ENCODE measurements around the gene KRT35. TPM values are rescaled to one million over a fixed set of nuclear protein-coding genes. Genes with fewer than 3 reads are reported as not detected.

The KRT35 gene
- total RNA-seq, 2 experiments from 2014 or later = not detected

DNA sequence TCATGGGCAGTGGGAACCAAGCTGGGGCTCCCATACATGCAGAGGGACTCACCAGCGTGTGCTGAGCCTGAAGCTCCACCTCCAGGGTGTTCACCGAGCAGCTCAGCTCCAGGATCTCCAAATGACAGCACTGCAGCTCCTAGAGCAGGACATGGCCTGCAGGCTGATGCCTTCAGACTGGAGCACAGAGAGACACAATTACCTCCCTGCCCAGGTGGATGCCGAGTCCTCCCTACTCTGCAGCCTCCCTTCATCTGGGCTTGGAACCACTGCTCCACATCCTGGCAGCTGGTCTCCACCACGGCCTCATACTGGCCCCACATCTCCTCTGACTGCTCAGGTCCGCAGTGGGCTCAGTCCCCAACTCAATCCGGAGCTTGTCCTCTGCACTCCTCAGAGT is 31.9 kb downstream of the KRT35 start:
- CTCF ChIA-PET = no interaction called here
- Histone ChIP-seq H3K27ac (ENCODE audit: low read depth in 1 of 2, low read length in 2 of 2) (no peak overlapping the region), H3K27me3 (ENCODE audit: control insufficient read depth in 1 of 2, insufficient read depth in 2 of 2, low read length in 2 of 2) (peaks cover 0 to under 1% of the 10 kb centered on the region in 2 experiments), H3K4me1 (ENCODE audit: insufficient read depth, low read length) (no peaks in the 10 kb centered on the region), H3K4me3 (ENCODE audit: low read length) (no peak overlapping the region), H3K36me3 (ENCODE audit: insufficient read depth, low read length) (no peaks in the 10 kb centered on the region), H3K9me3 (ENCODE audit: control insufficient read depth in 1 of 2, insufficient read depth in 1 of 2, low read length in 2 of 2) (no peaks in the 10 kb centered on the region)
- no peak for DNase-seq
- POLR2A ChIA-PET = no interaction called here
- no peak overlapping the region for H3K4me3 Mint-ChIP-seq
- H3K4me1 Mint-ChIP-seq (ENCODE audit: low read depth) = no peaks in the 10 kb centered on the region
- no peaks in the 10 kb centered on the region for H3K9me3 Mint-ChIP-seq
- H3K36me3 Mint-ChIP-seq (ENCODE audit: low read depth) = no peaks in the 10 kb centered on the region
- intact Hi-C loops (cut with DNase I, micrococcal nuclease) = no loop called here
- no peak overlapping the region for H3K27ac Mint-ChIP-seq
- ATAC-seq (ENCODE audit: poor library complexity) = no peak
- peaks cover 15% of the 10 kb centered on the region for H3K27me3 Mint-ChIP-seq
- TF ChIP-seq, protein P1, sequence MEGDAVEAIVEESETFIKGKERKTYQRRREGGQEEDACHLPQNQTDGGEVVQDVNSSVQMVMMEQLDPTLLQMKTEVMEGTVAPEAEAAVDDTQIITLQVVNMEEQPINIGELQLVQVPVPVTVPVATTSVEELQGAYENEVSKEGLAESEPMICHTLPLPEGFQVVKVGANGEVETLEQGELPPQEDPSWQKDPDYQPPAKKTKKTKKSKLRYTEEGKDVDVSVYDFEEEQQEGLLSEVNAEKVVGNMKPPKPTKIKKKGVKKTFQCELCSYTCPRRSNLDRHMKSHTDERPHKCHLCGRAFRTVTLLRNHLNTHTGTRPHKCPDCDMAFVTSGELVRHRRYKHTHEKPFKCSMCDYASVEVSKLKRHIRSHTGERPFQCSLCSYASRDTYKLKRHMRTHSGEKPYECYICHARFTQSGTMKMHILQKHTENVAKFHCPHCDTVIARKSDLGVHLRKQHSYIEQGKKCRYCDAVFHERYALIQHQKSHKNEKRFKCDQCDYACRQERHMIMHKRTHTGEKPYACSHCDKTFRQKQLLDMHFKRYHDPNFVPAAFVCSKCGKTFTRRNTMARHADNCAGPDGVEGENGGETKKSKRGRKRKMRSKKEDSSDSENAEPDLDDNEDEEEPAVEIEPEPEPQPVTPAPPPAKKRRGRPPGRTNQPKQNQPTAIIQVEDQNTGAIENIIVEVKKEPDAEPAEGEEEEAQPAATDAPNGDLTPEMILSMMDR (IDR thresholded peaks at IDR 0.05) = no peak

DNA sequence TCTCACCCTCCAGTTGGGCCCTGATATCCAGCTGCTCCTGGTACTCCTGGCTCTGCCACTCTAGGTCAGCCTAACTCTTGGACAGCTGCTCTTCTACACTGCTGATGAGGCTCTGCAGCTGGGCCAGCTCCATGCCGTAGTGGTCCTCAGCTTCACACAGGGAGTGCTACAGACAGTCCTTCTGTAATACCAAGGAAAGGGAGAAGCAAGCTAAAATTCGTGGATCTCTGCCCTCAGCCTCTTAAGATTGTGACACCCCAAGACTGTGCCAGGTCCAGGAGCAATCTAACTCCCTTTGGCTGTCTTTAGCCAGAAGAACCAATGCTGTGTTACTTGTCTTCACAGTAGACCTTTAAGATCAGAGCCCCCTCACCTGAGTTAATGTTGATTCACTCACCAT is 32.4 kb downstream of the KRT35 start:
- Mint-ChIP-seq H3K36me3 (ENCODE audit: low read depth) (no peaks in the 10 kb centered on the region), H3K9me3 (no peaks in the 10 kb centered on the region), H3K4me1 (ENCODE audit: low read depth) (no peaks in the 10 kb centered on the region), H3K27me3 (peaks cover 15% of the 10 kb centered on the region), H3K4me3 (no peak overlapping the region), H3K27ac (no peak overlapping the region)
- H3K27ac ChIP-seq (ENCODE audit: low read depth in 1 of 2, low read length in 2 of 2) = no peak overlapping the region
- ChIA-PET POLR2A (no interaction called here), CTCF (no interaction called here)
- intact Hi-C loops (cut with DNase I, micrococcal nuclease) = no loop called here
- H3K4me1 ChIP-seq (ENCODE audit: insufficient read depth, low read length) = no peaks in the 10 kb centered on the region
- H3K9me3 ChIP-seq (ENCODE audit: control insufficient read depth in 1 of 2, insufficient read depth in 1 of 2, low read length in 2 of 2) = no peaks in the 10 kb centered on the region
- peaks cover 0 to 2% of the 10 kb centered on the region in 2 experiments for H3K27me3 ChIP-seq (ENCODE audit: control insufficient read depth in 1 of 2, insufficient read depth in 2 of 2, low read length in 2 of 2)
- ATAC-seq (ENCODE audit: poor library complexity) (no peak), DNase-seq (no peak)
- TF ChIP-seq, protein P1 (IDR thresholded peaks at IDR 0.05) = no peak
- no peak overlapping the region for H3K4me3 ChIP-seq (ENCODE audit: low read length)
- no peaks in the 10 kb centered on the region for H3K36me3 ChIP-seq (ENCODE audit: insufficient read depth, low read length)

DNA sequence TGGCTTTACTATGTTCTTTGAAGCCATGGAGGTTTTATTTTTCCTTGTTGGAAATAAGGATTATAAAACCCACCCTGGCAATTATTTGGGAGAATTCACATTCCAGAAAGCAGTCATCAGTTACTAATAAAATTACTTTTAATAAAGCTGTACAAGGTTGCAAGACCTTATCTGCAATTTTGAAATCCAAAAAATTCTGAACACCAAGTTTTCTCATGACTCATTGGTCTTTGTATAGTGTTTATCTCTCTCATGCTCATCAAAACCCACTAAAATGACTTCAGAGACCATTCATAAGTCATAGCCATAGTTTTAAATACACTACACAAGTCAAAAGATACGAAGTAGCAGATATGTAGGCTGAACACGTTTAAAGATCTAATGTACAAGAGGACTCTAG is 34.1 kb downstream of the KRT35 start:
- H3K4me3 Mint-ChIP-seq = no peak overlapping the region
- CTCF ChIA-PET = no interaction called here
- intact Hi-C loops (cut with DNase I, micrococcal nuclease) = no loop called here

More for the DNA sequence above, 34.1 kb downstream of the KRT35 start:
- no peaks in the 10 kb centered on the region for H3K36me3 ChIP-seq (ENCODE audit: insufficient read depth, low read length)
- no peaks in the 10 kb centered on the region for H3K36me3 Mint-ChIP-seq (ENCODE audit: low read depth)
- H3K27ac ChIP-seq (ENCODE audit: low read depth in 1 of 2, low read length in 2 of 2) = no peak overlapping the region
- H3K27me3 ChIP-seq (ENCODE audit: control insufficient read depth in 1 of 2, insufficient read depth in 2 of 2, low read length in 2 of 2) = peaks cover 0 to 2% of the 10 kb centered on the region in 2 experiments
- H3K4me1 ChIP-seq (ENCODE audit: insufficient read depth, low read length) = no peaks in the 10 kb centered on the region
- H3K4me1 Mint-ChIP-seq (ENCODE audit: low read depth) = no peaks in the 10 kb centered on the region
- DNase-seq (no peak), ATAC-seq (ENCODE audit: poor library complexity) (no peak)
- no peak overlapping the region for H3K4me3 ChIP-seq (ENCODE audit: low read length)
- H3K9me3 Mint-ChIP-seq = no peaks in the 10 kb centered on the region
- H3K27ac Mint-ChIP-seq = no peak overlapping the region
- no peaks in the 10 kb centered on the region for H3K9me3 ChIP-seq (ENCODE audit: control insufficient read depth in 1 of 2, insufficient read depth in 1 of 2, low read length in 2 of 2)
- TF ChIP-seq, protein P1 (IDR thresholded peaks at IDR 0.05) = no peak
- POLR2A ChIA-PET = no interaction called here
- peaks cover 19% of the 10 kb centered on the region for H3K27me3 Mint-ChIP-seq

Data from CD4-positive, alpha-beta T cell (primary cell).